Pancreas (tissue), 10 donors: ENCODE data around the gene DDIT4L. TPM values are rescaled to one million over a fixed set of nuclear protein-coding genes. Genes with fewer than 3 reads are reported as not detected.

ENCODE experiments used
- ATAC-seq, 4 donors: fragments of 200-7000 bp; cut with Tn5 transposase; one replicate each; pipeline versions ENCODE4 v1.8.0 to v1.9.1; 2020; ENCODE audit warnings: mild to moderate bottlenecking in 4 of 4, moderate library complexity in 4 of 4
- DNase-seq, 6 donors: peaks; one replicate each; pipeline ENCODE4 v3.0.0-alpha.2; 2020
- FAIRE-seq: peaks from 2 replicates; lab custom pipeline; 2012; peaks lifted over from hg19 to GRCh38; lab: Jason Lieb, UNC
- H3K27ac ChIP-seq, 4 donors: fragments of 200-600 bp; sonication (generic); 1 replicate in 3 of 4; 2 replicates in 1 of 4; pipeline versions ENCODE4 v1.5.0 to v1.8.0; 2020
- H3K27me3 ChIP-seq, 4 donors: fragments of 200-600 bp; one replicate each; pipeline ENCODE4 v1.8.0; 2021
- H3K36me3 ChIP-seq, 3 donors: fragments of 200-600 bp; sonication (generic) in 1 of 3; one replicate each; pipeline versions ENCODE4 v1.5.0 to v1.8.0; 2020 to 2021
- H3K4me1 ChIP-seq, 3 donors: fragments of 200-600 bp; one replicate each; pipeline ENCODE4 v1.8.0; 2021
- H3K4me3 ChIP-seq, 4 donors: fragments of 200-600 bp; sonication (generic) in 2 of 4; one replicate each; pipeline versions ENCODE4 v1.5.0 to v1.8.0; 2020 to 2021
- H3K9me3 ChIP-seq, 4 donors: fragments of 200-600 bp; one replicate each; pipeline ENCODE4 v1.8.0; 2021
- WGBS, 2 donors: extraction: QIAGEN DNeasy Blood & Tissue Kit; methylation state at CpG; one replicate each; pipeline ENCODE4 v1.1.7; 2013; 5-methylcytosine and 5-hydroxymethylcytosine counted together
- intact Hi-C, 3 donors: fragments of 100-400 bp; cut with DNase I; formaldehyde crosslinking; loops; one replicate each; pipeline versions ENCODE4 v1.11.1 to v1.14.2; 2022
- polyA plus RNA-seq, 2 donors: library from polyadenylated mRNA; stranded (reverse); fragments of 200-250 nt; gene quantifications; one replicate each; pipeline ENCODE4 v1.2.3, GENCODE V29; 2013
- total RNA-seq, 6 donors: library from RNA; stranded (reverse); fragmentation: NEBNext Ultra II Directional in 4 of 6; extraction: Animal tissue kit (Norgen Biotek cat#: 25700) in 4 of 6; gene quantifications; one replicate each; pipeline versions ENCODE4 v1.2.1 to v1.2.4, GENCODE V29; 2021 to 2023
- TF ChIP-seq, protein P1 (sequence below), 4 donors: fragments of 200-600 bp; sonication (generic) in 3 of 4; IDR thresholded peaks; one replicate each; pipeline versions ENCODE4 v1.5.0 to v1.8.0; 2021; ENCODE audit warnings: antibody characterized with exemption in 4 of 4
- donor health status: healthy with polysubstance abuse.
- donor health status: DM: no; HTN: no; CAD: no; lungs with moderate emphysema.
- donor health status: DM: no; HTN: no; CAD: no.
- donor health status: control.
- donor health status: control.
- donor health status: Bipolar disorder and iron deficiency.
- donor health status: DM: yes; HTN: yes; CAD: no.
- donor health status: DM: no; HTN: no; CAD: no.
- donor health status: DM: no; HTN: no; CAD: no.
- donor health status: DM: yes; HTN: yes; CAD: no.

Gene DDIT4L
- total and polyA plus RNA-seq, 8 donors = 0.08 to 0.43 (median 0.16) TPM; not detected in 1

DNA sequence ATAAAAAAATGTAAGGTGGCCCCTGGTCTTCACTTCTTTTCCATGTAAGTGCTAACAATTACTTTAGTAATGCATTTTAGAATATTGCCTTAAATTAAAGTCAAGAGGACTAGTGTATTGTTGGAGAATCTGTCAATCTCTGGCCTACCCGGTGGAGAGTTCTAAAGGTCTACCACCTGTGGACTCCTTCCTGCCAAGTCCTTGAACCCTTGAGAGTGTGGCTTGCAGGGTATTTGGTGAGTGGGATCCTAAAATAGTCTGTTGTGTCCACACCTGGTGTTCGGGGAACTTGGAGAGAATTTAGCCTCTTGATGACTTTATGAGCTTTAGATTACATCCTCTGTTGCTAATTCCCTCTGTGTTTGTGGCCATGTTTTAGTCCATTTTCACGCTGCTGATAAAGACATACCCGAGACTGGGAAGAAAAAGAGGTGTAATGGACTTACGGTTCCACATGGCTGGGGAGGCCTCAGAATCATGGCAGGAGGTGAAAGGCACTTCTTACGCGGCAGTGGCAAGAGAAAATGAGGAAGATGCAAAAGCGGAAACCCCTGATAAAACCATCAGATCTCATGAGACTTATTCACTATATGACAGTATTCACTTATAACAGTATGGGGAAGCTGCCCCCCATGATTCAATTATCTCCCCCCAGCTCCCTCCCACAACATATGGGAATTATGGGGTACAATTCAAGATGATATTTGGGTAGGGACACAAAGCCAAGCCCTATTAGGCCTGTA lies 23.8 kb downstream of the DDIT4L start:
- TF ChIP-seq, protein P1, sequence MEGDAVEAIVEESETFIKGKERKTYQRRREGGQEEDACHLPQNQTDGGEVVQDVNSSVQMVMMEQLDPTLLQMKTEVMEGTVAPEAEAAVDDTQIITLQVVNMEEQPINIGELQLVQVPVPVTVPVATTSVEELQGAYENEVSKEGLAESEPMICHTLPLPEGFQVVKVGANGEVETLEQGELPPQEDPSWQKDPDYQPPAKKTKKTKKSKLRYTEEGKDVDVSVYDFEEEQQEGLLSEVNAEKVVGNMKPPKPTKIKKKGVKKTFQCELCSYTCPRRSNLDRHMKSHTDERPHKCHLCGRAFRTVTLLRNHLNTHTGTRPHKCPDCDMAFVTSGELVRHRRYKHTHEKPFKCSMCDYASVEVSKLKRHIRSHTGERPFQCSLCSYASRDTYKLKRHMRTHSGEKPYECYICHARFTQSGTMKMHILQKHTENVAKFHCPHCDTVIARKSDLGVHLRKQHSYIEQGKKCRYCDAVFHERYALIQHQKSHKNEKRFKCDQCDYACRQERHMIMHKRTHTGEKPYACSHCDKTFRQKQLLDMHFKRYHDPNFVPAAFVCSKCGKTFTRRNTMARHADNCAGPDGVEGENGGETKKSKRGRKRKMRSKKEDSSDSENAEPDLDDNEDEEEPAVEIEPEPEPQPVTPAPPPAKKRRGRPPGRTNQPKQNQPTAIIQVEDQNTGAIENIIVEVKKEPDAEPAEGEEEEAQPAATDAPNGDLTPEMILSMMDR (IDR thresholded peaks at IDR 0.05) = no peak

DNA sequence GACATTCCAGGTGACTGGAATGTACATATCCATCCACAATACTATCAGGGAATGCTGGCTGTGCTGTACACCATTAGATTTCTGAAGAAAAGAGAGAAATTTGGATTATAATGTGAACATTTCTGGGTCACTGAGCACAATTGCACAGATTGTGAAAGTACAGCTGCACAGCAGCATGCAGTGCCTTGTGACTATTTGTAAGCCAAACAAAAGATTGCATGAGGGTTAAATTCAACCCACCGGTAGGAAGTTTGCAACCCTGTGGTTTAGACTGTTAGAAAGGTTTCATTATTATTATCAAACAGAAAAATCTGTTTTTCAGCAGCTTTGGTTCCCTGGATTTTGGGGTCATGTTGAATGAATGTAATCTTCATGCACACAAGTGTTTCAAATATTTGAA lies 24.5 kb downstream of the DDIT4L start:
- Histone ChIP-seq H3K27me3 (no peaks in the 10 kb centered on the region), H3K4me3 (no peak overlapping the region), H3K27ac (no peak overlapping the region), H3K4me1 (no peaks in the 10 kb centered on the region), H3K9me3 (no peaks in the 10 kb centered on the region), H3K36me3 (no peaks in the 10 kb centered on the region)
- DNase-seq (no peak), FAIRE-seq (no peak), ATAC-seq (no peak)
- intact Hi-C loops = no loop called here
- TF ChIP-seq, protein P1 (IDR thresholded peaks at IDR 0.05) = no peak
- WGBS, 2 donors = 41 to 53% methylated on average over 1 of the region's 1 CpG

More for the DNA sequence above, 23.8 kb downstream of the DDIT4L start:
- Histone ChIP-seq H3K4me1 (no peaks in the 10 kb centered on the region), H3K4me3 (no peak overlapping the region), H3K36me3 (no peaks in the 10 kb centered on the region), H3K27ac (no peak overlapping the region), H3K9me3 (no peaks in the 10 kb centered on the region), H3K27me3 (no peaks in the 10 kb centered on the region)
- WGBS, 2 donors = 79% methylated on average over 8 of the region's 8 CpGs
- no peak for DNase-seq
- FAIRE-seq = no peak
- ATAC-seq = no peak
- intact Hi-C loops = no loop called here

DNA sequence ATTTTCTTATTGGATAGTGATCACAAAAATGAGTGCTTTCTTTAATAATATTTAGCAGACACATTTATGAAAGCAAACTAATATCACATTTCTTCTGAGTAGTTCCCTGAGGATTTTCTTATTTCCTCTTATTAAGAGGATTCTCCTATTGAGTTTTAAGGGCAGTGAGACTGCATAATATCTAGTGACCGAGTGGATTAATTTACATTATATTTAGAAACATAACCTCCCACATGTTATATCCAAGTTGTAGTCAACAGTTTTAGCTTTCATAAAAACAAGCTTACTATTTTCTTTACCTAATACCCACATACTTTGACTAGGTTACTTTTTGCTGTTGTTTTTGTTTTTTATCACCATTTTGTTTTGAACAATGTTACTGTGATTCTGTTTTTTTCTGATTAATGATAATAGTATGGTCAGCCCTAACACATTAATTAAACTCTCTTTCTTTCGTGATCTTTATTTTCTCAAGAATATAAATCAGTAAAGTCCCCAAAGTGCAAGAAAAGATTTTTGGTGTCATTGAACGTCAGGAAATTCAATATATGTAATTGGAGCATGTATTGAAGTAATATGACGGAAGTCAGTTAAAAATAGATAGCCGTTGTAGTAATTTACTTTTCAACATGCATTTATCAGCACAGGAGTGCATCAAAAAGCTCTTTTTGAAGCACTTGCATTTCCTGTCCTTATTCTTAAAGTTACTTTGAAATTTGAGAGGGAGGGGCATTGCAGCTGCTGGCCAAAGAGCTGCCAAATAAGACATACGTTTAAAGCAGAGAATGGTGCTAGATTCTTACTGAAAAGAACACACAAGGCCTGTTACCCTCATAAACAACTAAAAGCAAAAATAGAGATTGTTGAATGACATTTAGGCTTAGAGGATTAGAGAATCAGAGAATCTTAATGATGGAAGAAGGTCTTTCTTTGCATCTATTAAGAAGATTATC lies 25.2 kb downstream of the DDIT4L start:
- H3K27ac ChIP-seq = no peak overlapping the region
- no peaks in the 10 kb centered on the region for H3K36me3 ChIP-seq
- H3K4me1 ChIP-seq = no peaks in the 10 kb centered on the region
- ATAC-seq (no peak), FAIRE-seq (no peak), DNase-seq (no peak)
- TF ChIP-seq, protein P1 (IDR thresholded peaks at IDR 0.05) = no peak
- intact Hi-C loops = no loop called here
- no peaks in the 10 kb centered on the region for H3K27me3 ChIP-seq
- no peak overlapping the region for H3K4me3 ChIP-seq
- 48 to 52% methylated on average over 6 of the region's 6 CpGs for WGBS, 2 donors
- no peaks in the 10 kb centered on the region for H3K9me3 ChIP-seq

DNA sequence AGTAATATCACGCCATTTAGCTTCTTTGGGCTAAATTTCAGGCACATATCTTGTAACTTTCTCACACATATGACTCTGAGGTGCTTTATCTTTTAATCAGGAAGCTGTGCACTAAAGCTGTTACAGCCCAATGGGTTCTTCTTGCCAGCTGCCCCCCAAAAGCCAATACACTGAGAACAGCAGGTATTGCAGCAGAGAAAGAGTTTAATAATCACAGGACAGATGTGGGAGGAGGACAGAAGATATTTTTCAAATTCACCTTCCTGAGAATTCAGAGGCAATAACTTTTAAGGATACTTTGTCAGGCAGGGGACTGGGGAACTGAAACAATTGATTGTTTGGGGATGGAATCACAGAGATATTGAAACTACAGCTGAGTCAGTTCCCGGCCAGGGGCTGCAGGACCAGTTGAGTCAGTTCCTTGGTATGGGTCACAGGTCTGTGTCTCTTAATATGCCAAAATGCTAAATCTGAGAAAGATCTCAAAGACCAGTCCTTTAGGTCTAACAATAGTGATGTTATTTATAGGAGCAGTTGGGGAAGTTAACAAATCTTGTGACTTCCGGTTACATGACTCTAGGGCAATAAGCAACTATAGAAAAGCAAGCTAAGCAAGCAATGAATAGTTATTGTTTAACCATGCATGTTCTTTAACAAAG lies 28.1 kb downstream of the DDIT4L start:
- no peaks in the 10 kb centered on the region for H3K4me1 ChIP-seq
- H3K9me3 ChIP-seq = no peaks in the 10 kb centered on the region
- DNase-seq = no peak
- H3K4me3 ChIP-seq = no peak overlapping the region
- 48 to 52% methylated on average over 3 of the region's 3 CpGs for WGBS, 2 donors
- no peak overlapping the region for H3K27ac ChIP-seq
- H3K27me3 ChIP-seq = no peaks in the 10 kb centered on the region
- FAIRE-seq = no peak
- intact Hi-C loops = no loop called here
- no peak for ATAC-seq
- H3K36me3 ChIP-seq = no peaks in the 10 kb centered on the region
- TF ChIP-seq, protein P1 (IDR thresholded peaks at IDR 0.05) = no peak
